Measurements from ENCODE around the gene TMPRSS12. TPM values are rescaled to one million over a fixed set of nuclear protein-coding genes. Genes with fewer than 3 reads are reported as not detected.
"Not testable (repeated sequence)": the region's sequence is repeated elsewhere in the genome, so short reads cannot be mapped to it uniquely, and the experiment has no call there.

The TMPRSS12 gene
- polyA plus RNA-seq (ENCODE audit: insufficient read length in 4 of 4): under 1 TPM in 3 of 4 donors, not detected in 1; 0.10 to 0.16 (median 0.13) TPM

GRCh38 chr12:50842637-50843493, at the start of gene TMPRSS12:
TMPRSS12 (plus strand) TSS chr12:50842926; CDS start chr12:50842965, 39 bp downstream.
- DNase-seq (ENCODE audit: low read depth in 4 of 4, low spot score in 2 of 4): peak in 1 of 4 donors; percentile 34

GRCh38 chr12:50799908-50800307, 42.8 kb upstream of the TMPRSS12 start:
- no peak for DNase-seq (ENCODE audit: low read depth in 4 of 4, low spot score in 2 of 4)

- no peak for DNase-seq (ENCODE audit: low read depth in 4 of 4, low spot score in 2 of 4)
These were observed 39.4 kb upstream of the TMPRSS12 start for GRCh38 chr12:50803230-50803875.

GRCh38 chr12:50806176-50806575, 36.5 kb upstream of the TMPRSS12 start:
- DNase-seq (ENCODE audit: low read depth in 4 of 4, low spot score in 2 of 4): no peak

GRCh38 chr12:50809131-50809530, 33.6 kb upstream of the TMPRSS12 start:
- DNase-seq (ENCODE audit: low read depth in 4 of 4, low spot score in 2 of 4): not testable (repeated sequence)

GRCh38 chr12:50814921-50815320, 27.8 kb upstream of the TMPRSS12 start:
- not testable (repeated sequence) for DNase-seq (ENCODE audit: low read depth in 4 of 4, low spot score in 2 of 4)

GRCh38 chr12:50820177-50820576, 22.5 kb upstream of the TMPRSS12 start:
- DNase-seq (ENCODE audit: low read depth in 4 of 4, low spot score in 2 of 4): no peak

- DNase-seq (ENCODE audit: low read depth in 4 of 4, low spot score in 2 of 4): no peak
These were observed 20.6 kb upstream of the TMPRSS12 start for GRCh38 chr12:50822082-50822481.

- DNase-seq (ENCODE audit: low read depth in 4 of 4, low spot score in 2 of 4): not testable (repeated sequence)
These were observed 19.0 kb upstream of the TMPRSS12 start for GRCh38 chr12:50823724-50824123.

GRCh38 chr12:50824914-50825313, 17.8 kb upstream of the TMPRSS12 start:
- DNase-seq (ENCODE audit: low read depth in 4 of 4, low spot score in 2 of 4): no peak

GRCh38 chr12:50825372-50825838, 17.3 kb upstream of the TMPRSS12 start:
- DNase-seq (ENCODE audit: low read depth in 4 of 4, low spot score in 2 of 4): peak; percentile 26 to 59 (median 36)

GRCh38 chr12:50828121-50828520, 14.6 kb upstream of the TMPRSS12 start:
- DNase-seq (ENCODE audit: low read depth in 4 of 4, low spot score in 2 of 4): no peak

- no peak for DNase-seq (ENCODE audit: low read depth in 4 of 4, low spot score in 2 of 4)
These were observed 13.8 kb upstream of the TMPRSS12 start for GRCh38 chr12:50828886-50829285.

- DNase-seq (ENCODE audit: low read depth in 4 of 4, low spot score in 2 of 4): not testable (repeated sequence)
These were observed 8.9 kb upstream of the TMPRSS12 start for GRCh38 chr12:50833801-50834200.

GRCh38 chr12:50839042-50839441, 3.7 kb upstream of the TMPRSS12 start:
- DNase-seq (ENCODE audit: low read depth in 4 of 4, low spot score in 2 of 4): no peak

- no peak for DNase-seq (ENCODE audit: low read depth in 4 of 4, low spot score in 2 of 4)
These were observed 1.8 kb upstream of the TMPRSS12 start for GRCh38 chr12:50840809-50841487.

GRCh38 chr12:50841716-50842531, 802 bp upstream of the TMPRSS12 start:
- DNase-seq (ENCODE audit: low read depth in 4 of 4, low spot score in 2 of 4): no peak

GRCh38 chr12:50845021-50845647, 2.4 kb downstream of the TMPRSS12 start:
- DNase-seq (ENCODE audit: low read depth in 4 of 4, low spot score in 2 of 4): no peak

- DNase-seq (ENCODE audit: low read depth in 4 of 4, low spot score in 2 of 4): no peak
These were observed 6.2 kb downstream of the TMPRSS12 start for GRCh38 chr12:50848963-50849362.

- not testable (repeated sequence) for DNase-seq (ENCODE audit: low read depth in 4 of 4, low spot score in 2 of 4)
These were observed 12.5 kb downstream of the TMPRSS12 start for GRCh38 chr12:50855218-50855617.

Data from left renal cortex interstitium (tissue), 4 donors.